HG03354 (cell line): Measurements from ENCODE around the gene SHF.

Experiments
- ATAC-seq: cut with Tn5 transposase; IDR thresholded peaks from one replicate; pipeline ENCODE4 v1.9.1; 2021; ENCODE audit warnings: mild to moderate bottlenecking; ENCODE audit not compliant: unreplicated experiment, poor library complexity, severe bottlenecking

Gene SHF

GRCh38 chr15:45132844-45133560, 54.8 kb downstream of the SHF start:
- no peak for ATAC-seq

- no peak for ATAC-seq
Observed at GRCh38 chr15:45131510-45131909, 56.3 kb downstream of the SHF start.

GRCh38 chr15:45130291-45131000, 57.3 kb downstream of the SHF start:
- no peak for ATAC-seq

GRCh38 chr15:45129651-45130129, 58.1 kb downstream of the SHF start, which contains the start of the genes DUOX1 and DUOXA1:
TSS of gene DUOX1 (plus strand) at chr15:45129994. CDS start at chr15:45131967, 1,973 bp downstream.
TSS of gene DUOXA1 (minus strand) at chr15:45129879. CDS start at chr15:45123014, 6,865 bp downstream.
- ATAC-seq, result no peak

GRCh38 chr15:45128971-45129639, 58.7 kb downstream of the SHF start:
- ATAC-seq, result no peak

- ATAC-seq, result peak; percentile 43
Observed at GRCh38 chr15:45126535-45127158, 61.1 kb downstream of the SHF start.

- ATAC-seq, result no peak
Observed at GRCh38 chr15:45123397-45123796, 64.4 kb downstream of the SHF start.

GRCh38 chr15:45122719-45123118, 65.0 kb downstream of the SHF start:
- ATAC-seq, result no peak

- no peak for ATAC-seq
Observed at GRCh38 chr15:45121706-45122417, 65.9 kb downstream of the SHF start.

- ATAC-seq, result no peak
Observed at GRCh38 chr15:45121020-45121419, 66.7 kb downstream of the SHF start.

- ATAC-seq, result no peak
Observed at GRCh38 chr15:45120081-45120972, 67.4 kb downstream of the SHF start.

- ATAC-seq, result no peak
Observed at GRCh38 chr15:45118996-45119395, 68.8 kb downstream of the SHF start.

GRCh38 chr15:45118131-45118588, 69.6 kb downstream of the SHF start:
- ATAC-seq, result peak; percentile 93

- peak; percentile 19 for ATAC-seq
Observed at GRCh38 chr15:45117308-45118130, 70.2 kb downstream of the SHF start.
